Activated naive CD8-positive, alpha-beta T cell (primary cell): ENCODE measurements around the gene PRPF38A.

ENCODE experiments used
- H3K27ac Mint-ChIP-seq: one replicate; pipeline ENCODE4 v1.8.0; 2021; ENCODE audit warnings: mixed read lengths
- H3K27me3 Mint-ChIP-seq: one replicate; pipeline ENCODE4 v1.8.0; 2021; ENCODE audit warnings: mixed read lengths
- H3K36me3 Mint-ChIP-seq: one replicate; pipeline ENCODE4 v1.8.0; 2021; ENCODE audit warnings: mixed read lengths
- H3K4me1 Mint-ChIP-seq: one replicate; pipeline ENCODE4 v1.8.0; 2021; ENCODE audit warnings: low read depth, mixed read lengths
- H3K4me3 Mint-ChIP-seq: one replicate; pipeline ENCODE4 v1.8.0; 2021; ENCODE audit warnings: mild to moderate bottlenecking, mixed read lengths
- H3K9me3 Mint-ChIP-seq: one replicate; pipeline ENCODE4 v1.8.0; 2021; ENCODE audit warnings: low read depth, mixed read lengths

PRPF38A gene

DNA sequence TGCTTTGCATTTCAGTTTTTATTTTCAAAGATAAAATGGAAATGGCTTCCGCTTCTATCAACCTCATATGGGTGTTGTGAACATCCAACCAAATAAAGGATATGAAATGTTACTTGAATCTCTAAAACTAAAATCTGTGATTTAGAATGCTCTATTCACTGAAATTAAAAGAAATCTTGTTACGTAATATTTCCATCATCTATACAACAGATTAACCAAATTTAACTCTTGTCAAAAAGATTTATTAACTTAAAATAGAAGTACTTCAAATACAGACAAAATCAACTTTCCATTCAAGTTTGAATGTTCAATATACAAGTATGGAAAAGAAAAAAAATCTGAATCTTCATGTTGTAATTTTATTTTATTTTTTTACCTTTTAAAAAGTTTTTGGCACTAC, 18.7 kb downstream of the PRPF38A start:
- Mint-ChIP-seq H3K36me3 (peaks cover 14% of the 10 kb centered on the region), H3K9me3 (no peaks in the 10 kb centered on the region), H3K27ac (peak overlapping the region; percentile 34), H3K4me1 (peaks cover 61% of the 10 kb centered on the region), H3K27me3 (no peaks in the 10 kb centered on the region), H3K4me3 (no peak overlapping the region)

DNA sequence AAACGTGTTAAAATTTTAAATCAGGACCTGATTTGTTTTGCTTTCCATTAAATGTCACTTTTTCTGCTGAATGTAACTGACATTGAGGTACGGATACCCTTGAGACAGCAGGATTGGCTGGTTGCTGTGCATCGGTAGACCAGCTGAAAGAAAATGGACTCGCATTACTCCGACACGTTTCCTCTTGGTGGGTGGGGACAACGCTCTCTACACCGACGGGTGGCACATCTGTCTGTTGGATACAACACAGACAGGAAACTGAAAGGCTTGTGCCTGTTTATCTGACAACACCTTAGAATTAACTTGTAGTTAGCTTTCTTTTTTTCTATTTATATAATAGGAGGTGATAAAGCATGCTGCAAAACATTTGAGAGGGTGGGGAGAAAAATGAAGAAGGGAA, 19.4 kb downstream of the PRPF38A start:
- peaks cover 13% of the 10 kb centered on the region for H3K36me3 Mint-ChIP-seq
- peak overlapping the region; percentile 69 for H3K4me3 Mint-ChIP-seq
- H3K27ac Mint-ChIP-seq: peak overlapping the region; percentile 94
- H3K9me3 Mint-ChIP-seq: no peaks in the 10 kb centered on the region
- H3K27me3 Mint-ChIP-seq: no peaks in the 10 kb centered on the region
- peaks cover 54% of the 10 kb centered on the region for H3K4me1 Mint-ChIP-seq

DNA sequence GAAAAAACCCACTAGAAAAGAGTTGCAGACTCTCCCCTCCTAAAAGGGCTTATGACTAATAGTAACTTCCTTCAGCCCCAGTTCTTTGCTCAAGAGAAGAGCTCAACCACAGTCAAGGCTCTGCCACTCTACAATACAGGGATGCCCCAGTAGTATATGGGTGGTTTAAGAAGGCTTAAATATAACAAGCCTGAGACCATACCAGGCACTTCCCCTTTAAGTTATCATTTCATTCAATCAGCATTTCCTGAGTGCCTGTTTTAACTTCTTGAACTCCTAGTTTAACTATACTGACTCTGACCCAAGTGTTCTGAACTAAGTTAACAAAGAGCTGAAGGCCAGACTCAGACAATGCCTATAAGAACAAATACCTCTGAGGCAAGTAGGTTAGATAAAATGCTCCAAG, 19.8 kb downstream of the PRPF38A start:
- Mint-ChIP-seq H3K27ac (peak overlapping the region; percentile 94), H3K9me3 (no peaks in the 10 kb centered on the region), H3K36me3 (peaks cover 13% of the 10 kb centered on the region), H3K27me3 (no peaks in the 10 kb centered on the region), H3K4me3 (peak overlapping the region; percentile 69), H3K4me1 (peaks cover 52% of the 10 kb centered on the region)

DNA sequence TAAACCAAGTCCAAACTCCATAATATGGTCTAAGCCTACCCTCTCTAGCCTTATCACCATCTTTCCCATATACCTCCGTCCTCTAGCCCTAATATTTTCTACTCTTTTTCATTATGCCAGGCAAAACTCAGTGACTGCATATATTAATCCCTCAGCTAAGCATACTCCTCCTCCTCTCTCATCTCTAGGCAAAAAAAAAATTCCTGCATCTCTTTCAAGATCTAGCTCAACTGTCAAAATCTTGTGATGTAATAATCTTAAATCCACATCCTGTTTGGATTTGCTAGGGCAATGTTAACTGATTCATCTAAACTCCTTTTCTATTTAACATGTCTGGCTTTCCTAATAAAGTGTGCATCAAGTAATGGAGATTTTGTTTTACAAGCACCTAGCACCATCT, 20.4 kb downstream of the PRPF38A start:
- peaks cover 10% of the 10 kb centered on the region for H3K36me3 Mint-ChIP-seq

DNA sequence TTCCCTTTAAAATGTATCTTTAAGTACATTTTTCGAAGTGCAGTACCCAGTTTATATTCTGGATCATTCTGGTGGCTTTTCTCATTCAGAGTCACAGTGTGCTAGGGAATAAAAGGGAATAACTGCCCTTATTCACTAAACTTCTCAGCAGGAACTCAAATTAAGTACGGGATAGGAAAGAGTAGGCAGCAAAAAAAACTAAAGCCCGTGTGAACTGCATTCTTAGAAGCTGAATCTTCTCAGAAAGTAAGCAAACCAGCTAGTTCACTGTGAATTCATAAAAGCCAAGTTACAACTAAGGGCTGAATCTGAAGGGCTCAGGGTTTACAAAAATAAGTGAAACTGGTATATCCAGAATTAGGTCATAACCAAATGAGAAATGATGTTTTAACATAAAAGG, 22.0 kb downstream of the PRPF38A start:
- Mint-ChIP-seq H3K9me3 (no peaks in the 10 kb centered on the region), H3K4me3 (no peak overlapping the region), H3K4me1 (peaks cover 43% of the 10 kb centered on the region), H3K27me3 (no peaks in the 10 kb centered on the region), H3K27ac (peak overlapping the region; percentile 52), H3K36me3 (peaks cover 13% of the 10 kb centered on the region)

More for the DNA sequence above, 20.4 kb downstream of the PRPF38A start:
- Mint-ChIP-seq H3K27ac (peak overlapping the region; percentile 94), H3K4me3 (peak overlapping the region; percentile 69), H3K9me3 (no peaks in the 10 kb centered on the region), H3K4me1 (peaks cover 46% of the 10 kb centered on the region), H3K27me3 (no peaks in the 10 kb centered on the region)

DNA sequence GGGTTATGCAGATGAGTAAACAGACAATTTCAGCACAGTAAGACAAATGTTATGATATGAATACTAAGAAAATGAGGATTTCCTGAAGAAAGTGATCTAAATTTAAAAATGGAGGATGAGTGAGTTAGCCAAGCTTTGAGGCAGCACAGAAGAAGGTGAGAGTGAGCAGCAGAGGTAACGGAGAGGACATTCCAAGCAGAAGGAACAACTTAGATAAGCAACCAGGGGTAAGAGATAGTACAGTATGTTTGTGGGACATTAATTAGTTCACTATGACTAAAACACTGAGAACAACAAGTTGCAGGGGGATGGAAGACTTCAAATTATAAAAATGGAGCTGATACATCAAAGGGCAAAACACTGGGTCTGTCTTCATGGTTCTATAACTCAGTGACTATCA, 22.8 kb downstream of the PRPF38A start:
- Mint-ChIP-seq H3K27me3 (no peaks in the 10 kb centered on the region), H3K4me3 (no peak overlapping the region), H3K4me1 (peaks cover 38% of the 10 kb centered on the region), H3K9me3 (no peaks in the 10 kb centered on the region), H3K27ac (peak overlapping the region; percentile 17), H3K36me3 (peaks cover 15% of the 10 kb centered on the region)

DNA sequence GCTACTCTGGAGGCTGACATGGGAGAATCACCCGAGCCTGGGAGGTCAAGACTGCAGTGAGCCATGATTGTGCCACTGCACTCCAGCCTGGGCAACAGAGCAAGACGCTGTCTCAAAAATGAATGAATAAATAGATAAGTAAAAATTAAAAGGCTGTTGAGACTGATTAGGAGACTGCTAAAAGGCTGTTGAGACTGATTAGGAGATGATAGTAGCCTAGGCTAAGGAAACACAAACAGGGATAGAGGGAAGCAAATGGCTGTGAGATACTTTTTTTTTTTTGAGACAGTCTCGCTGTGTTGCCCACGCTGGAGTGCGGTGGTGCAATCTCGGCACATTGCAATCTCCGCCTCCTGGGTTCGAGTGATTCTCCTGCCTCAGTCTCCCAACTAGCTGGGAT, 28.4 kb downstream of the PRPF38A start:
- H3K4me1 Mint-ChIP-seq: no peaks in the 10 kb centered on the region
- H3K9me3 Mint-ChIP-seq: no peaks in the 10 kb centered on the region
- no peak overlapping the region for H3K4me3 Mint-ChIP-seq
- peaks cover 11% of the 10 kb centered on the region for H3K36me3 Mint-ChIP-seq
- H3K27me3 Mint-ChIP-seq: no peaks in the 10 kb centered on the region
- H3K27ac Mint-ChIP-seq: peak overlapping the region; percentile 34

DNA sequence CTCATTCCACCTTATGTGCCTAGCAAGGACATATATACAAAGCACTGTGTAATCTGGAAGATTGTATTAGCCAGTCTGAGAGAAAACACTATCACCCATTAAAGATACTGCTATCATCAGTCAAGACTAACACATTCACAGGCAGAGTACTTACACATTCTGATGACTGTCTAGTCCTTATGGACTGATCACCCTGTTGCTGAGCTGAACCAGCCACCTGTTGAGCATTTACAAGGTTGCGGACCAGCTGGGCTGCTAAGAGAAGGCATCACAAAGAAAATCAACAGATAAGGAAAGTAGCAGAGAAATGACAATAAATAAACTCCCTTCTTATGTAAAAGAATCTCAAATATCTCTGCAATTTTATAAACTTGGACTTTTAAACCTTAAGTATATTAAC, 30.8 kb downstream of the PRPF38A start:
- no peaks in the 10 kb centered on the region for H3K4me1 Mint-ChIP-seq
- H3K27ac Mint-ChIP-seq: peak overlapping the region; percentile 12
- H3K36me3 Mint-ChIP-seq: peaks cover 11% of the 10 kb centered on the region
- H3K9me3 Mint-ChIP-seq: no peaks in the 10 kb centered on the region
- H3K27me3 Mint-ChIP-seq: no peaks in the 10 kb centered on the region
- H3K4me3 Mint-ChIP-seq: no peak overlapping the region

DNA sequence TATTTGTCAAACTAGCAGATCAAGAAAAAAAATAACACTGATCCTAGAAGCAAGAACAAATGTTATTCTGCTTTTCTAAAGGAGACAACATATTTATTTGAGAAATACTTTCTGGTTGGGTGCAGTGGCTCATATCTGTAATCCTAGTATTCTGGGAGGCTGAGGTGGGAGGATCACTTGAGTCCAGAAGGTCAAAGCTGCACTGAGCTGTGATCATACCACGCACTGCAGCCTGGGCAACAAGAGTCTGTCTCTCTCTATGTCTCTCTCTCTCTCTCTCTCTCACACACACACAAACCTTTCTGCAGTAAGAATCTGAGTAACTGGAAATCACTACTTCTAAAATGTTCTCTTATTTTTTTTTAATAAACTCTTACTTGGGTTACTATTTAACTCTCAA, 31.2 kb downstream of the PRPF38A start:
- H3K4me3 Mint-ChIP-seq: no peak overlapping the region
- H3K4me1 Mint-ChIP-seq: no peaks in the 10 kb centered on the region
- no peaks in the 10 kb centered on the region for H3K9me3 Mint-ChIP-seq
- H3K27ac Mint-ChIP-seq: no peak overlapping the region
- peaks cover 10% of the 10 kb centered on the region for H3K36me3 Mint-ChIP-seq
- H3K27me3 Mint-ChIP-seq: no peaks in the 10 kb centered on the region

DNA sequence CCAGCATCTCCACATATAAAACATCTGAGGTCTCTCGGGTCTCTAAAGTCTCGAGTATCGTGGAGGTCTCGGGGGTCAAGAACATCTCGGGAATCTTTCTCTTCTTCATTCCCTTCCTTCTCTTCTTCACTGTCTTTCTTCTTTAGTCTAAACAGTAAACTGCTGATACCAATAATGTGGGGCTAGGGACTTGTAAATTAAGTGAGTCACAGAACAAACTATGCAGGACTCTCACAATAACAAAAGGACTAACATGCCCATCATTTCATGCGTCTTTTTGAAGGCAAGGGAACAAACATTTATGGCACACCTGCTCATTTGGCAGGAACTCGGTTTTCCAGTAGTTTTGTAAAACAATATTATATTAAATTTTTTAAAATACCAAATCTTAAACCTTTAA, 32.4 kb downstream of the PRPF38A start:
- H3K27ac Mint-ChIP-seq: no peak overlapping the region
- H3K9me3 Mint-ChIP-seq: no peaks in the 10 kb centered on the region
- H3K4me1 Mint-ChIP-seq: no peaks in the 10 kb centered on the region
- H3K27me3 Mint-ChIP-seq: no peaks in the 10 kb centered on the region
- peaks cover 8% of the 10 kb centered on the region for H3K36me3 Mint-ChIP-seq
- no peak overlapping the region for H3K4me3 Mint-ChIP-seq

DNA sequence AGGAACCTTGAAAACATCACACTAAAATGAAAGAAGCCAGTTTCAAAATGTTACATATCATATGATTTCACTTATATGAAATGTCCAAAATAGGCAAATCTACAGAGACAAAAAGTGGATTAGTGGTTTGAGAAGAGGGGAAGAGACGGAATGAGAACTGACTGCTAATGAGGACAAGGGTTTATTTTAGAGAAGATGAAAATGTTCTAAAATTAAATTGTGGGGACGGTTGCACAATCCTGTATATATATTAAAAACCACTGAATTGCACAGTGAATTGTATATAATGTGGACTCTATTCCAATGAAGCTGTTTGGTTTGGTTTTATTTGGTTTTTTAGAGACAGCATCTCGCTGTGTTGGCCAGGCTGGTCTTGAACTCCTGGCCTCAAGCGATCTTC, 35.6 kb downstream of the PRPF38A start:
- peak overlapping the region; percentile 8 for H3K27ac Mint-ChIP-seq
- no peaks in the 10 kb centered on the region for H3K4me1 Mint-ChIP-seq
- H3K36me3 Mint-ChIP-seq: peaks cover 5% of the 10 kb centered on the region

DNA sequence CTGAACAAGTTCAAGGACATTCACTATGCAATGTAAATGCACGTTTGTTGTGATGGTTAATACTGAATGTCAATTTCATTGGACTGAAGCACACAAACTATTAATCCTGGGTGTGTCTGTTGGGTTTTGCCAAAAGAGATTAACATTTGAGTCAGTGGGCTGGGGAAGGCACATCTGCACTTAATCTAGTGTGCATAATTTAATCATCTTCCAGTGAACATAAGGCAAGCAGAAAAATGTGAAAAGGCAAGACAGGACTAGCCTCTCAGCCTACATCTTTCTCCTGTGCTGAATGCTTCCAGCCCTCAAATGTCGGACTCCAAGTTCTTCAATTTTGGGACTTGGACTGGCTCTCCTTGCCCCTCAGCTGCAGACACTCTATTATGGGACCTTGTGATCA, 40.1 kb downstream of the PRPF38A start:
- H3K36me3 Mint-ChIP-seq: peaks cover 2% of the 10 kb centered on the region
- H3K4me1 Mint-ChIP-seq: no peaks in the 10 kb centered on the region
- no peak overlapping the region for H3K27ac Mint-ChIP-seq
- H3K4me3 Mint-ChIP-seq: no peak overlapping the region
- no peaks in the 10 kb centered on the region for H3K9me3 Mint-ChIP-seq
- H3K27me3 Mint-ChIP-seq: no peaks in the 10 kb centered on the region

More for the DNA sequence above, 35.6 kb downstream of the PRPF38A start:
- H3K9me3 Mint-ChIP-seq: no peaks in the 10 kb centered on the region
- no peak overlapping the region for H3K4me3 Mint-ChIP-seq
- no peaks in the 10 kb centered on the region for H3K27me3 Mint-ChIP-seq

DNA sequence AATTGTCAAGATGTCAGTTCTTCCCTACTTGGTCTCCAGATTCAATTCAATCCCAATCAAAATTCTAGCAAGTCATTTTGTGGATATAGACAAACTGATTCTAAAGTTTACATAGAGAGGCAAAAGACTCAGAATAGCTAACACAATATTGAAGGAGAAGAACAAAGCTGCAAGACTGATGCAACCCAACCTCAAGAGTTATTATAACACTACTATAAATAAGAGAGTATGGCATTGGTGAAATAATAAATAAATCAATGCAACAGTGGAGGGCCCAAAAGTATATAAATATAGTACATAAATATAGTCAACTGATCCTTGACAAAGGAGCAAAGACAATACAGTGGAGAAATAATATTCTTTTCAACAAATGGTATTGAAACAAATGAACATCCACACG, 49.7 kb downstream of the PRPF38A start:
- Mint-ChIP-seq H3K27ac (no peak overlapping the region), H3K27me3 (no peaks in the 10 kb centered on the region), H3K4me3 (no peak overlapping the region), H3K4me1 (no peaks in the 10 kb centered on the region), H3K9me3 (no peaks in the 10 kb centered on the region), H3K36me3 (peaks cover 13% of the 10 kb centered on the region)

DNA sequence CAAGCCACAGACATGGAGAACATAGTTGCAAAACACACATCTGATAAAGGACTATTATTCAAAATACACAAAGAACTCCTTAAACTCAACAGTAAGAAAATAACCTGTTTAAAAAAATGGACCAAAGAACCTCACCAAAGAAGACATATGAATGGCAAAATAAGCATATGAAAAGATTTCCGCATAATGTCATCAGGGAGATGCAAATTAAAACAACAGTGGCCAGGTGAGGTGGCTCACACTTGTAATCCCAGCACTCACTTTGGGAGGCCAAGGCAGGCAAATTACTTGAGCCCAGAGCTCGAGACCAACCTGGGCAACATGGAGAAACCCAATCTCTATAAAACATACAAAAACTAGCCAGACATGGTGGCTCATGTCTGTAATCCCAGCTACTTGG, 50.4 kb downstream of the PRPF38A start:
- no peak overlapping the region for H3K27ac Mint-ChIP-seq
- no peaks in the 10 kb centered on the region for H3K9me3 Mint-ChIP-seq
- H3K36me3 Mint-ChIP-seq: peaks cover 13% of the 10 kb centered on the region
- H3K4me1 Mint-ChIP-seq: no peaks in the 10 kb centered on the region
- no peaks in the 10 kb centered on the region for H3K27me3 Mint-ChIP-seq
- H3K4me3 Mint-ChIP-seq: no peak overlapping the region

DNA sequence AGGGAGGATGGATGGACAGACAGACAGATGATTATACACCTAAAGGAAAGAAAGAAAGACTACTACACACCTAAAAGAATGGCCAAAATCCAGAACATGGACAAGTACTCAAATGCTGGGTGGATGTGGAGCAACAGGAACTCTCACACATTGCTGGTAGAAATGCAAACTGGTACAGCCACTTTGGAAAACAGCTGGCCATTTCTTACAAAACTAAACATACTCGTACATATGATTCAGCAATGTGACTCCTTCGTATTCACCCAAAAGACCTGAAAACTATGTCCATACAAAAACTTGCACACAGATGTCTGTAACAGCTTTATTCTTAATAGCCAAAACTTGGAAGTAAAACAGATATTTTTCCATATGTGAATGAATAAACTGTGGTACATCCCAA, 51.3 kb downstream of the PRPF38A start:
- Mint-ChIP-seq H3K4me3 (no peak overlapping the region), H3K36me3 (peaks cover 15% of the 10 kb centered on the region), H3K4me1 (no peaks in the 10 kb centered on the region), H3K27ac (no peak overlapping the region), H3K9me3 (no peaks in the 10 kb centered on the region), H3K27me3 (no peaks in the 10 kb centered on the region)

DNA sequence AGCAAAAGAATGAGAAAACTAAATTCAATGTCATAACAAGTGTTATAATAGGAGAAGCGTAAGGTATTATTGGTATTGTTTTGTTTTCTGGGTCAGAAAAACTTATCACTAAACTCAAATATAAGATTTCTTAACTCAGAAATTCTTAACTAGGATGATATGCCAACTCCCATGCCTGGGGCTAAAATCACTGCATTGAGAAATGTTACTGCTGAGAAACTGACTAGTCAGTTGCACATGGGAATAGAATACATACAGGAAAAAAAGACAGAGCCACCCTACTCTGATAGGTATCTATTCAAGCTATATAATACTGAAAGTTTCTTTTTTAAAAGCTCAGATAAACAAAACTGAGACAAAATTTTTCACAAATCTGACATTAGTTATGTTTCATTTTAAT, 56.3 kb downstream of the PRPF38A start:
- H3K4me3 Mint-ChIP-seq: no peak overlapping the region
- H3K36me3 Mint-ChIP-seq: peaks cover 14% of the 10 kb centered on the region
- H3K9me3 Mint-ChIP-seq: no peaks in the 10 kb centered on the region
- H3K27ac Mint-ChIP-seq: no peak overlapping the region
- H3K27me3 Mint-ChIP-seq: no peaks in the 10 kb centered on the region
- H3K4me1 Mint-ChIP-seq: no peaks in the 10 kb centered on the region
